ENCODE results near the gene UTF1. TPM values are rescaled to one million over a fixed set of nuclear protein-coding genes. Genes with fewer than 3 reads are reported as not detected.

Gene UTF1, protein sequence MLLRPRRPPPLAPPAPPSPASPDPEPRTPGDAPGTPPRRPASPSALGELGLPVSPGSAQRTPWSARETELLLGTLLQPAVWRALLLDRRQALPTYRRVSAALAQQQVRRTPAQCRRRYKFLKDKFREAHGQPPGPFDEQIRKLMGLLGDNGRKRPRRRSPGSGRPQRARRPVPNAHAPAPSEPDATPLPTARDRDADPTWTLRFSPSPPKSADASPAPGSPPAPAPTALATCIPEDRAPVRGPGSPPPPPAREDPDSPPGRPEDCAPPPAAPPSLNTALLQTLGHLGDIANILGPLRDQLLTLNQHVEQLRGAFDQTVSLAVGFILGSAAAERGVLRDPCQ
- total RNA-seq: not detected
- long read RNA-seq: 0 reads

DNA sequence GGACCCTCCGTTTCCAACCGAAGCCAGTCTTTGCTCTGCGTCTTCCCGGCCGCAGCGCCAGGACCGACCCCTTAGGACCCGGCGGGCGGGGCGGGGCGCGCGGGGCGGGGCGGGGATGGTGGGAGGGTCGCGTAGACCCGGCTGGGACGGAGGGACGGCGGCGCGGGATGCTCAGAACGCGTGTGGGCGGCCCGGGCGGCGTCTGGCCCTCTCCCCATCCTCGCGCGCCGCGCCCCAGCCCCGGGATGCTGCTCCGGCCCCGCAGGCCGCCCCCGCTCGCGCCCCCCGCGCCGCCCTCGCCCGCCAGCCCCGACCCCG lies at the start of gene UTF1:
TSS of gene UTF1 (plus strand) at position 174 of the 318 bp plus-strand sequence. CDS start at position 246, 72 bp downstream.
- no peak for DNase-seq (ENCODE audit: low spot score)

DNA sequence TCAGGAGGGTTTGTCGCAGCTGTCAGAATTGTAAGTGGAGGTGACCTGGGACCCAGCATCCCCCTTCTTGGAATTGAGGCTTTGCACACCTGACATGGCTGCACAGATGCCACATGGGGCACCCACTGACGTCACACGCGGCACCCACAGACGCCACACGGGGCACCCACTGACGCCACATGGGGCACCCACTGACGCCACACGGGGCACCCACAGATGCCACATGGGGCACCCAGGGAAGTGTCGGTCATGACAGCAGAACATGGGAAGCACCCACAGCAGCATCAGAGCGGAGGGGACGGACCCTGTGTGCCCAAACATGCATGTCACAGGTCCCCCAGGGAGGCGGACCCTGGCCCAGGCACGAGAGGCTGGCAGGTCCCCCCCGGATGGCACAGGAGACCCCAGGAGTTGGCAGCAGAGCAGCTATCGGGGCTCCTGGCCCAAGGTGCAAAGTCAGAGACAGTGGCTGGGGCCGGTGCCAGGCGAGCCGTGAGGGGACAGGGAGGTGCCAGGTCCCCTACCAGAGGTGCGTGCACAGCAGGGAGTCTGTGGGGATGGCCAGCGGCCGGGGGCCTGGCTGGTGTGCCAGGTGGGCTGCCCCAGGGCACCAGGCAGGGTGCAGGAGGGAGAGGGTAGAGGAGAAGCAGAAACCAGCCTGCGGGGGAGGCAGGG lies 48.9 kb upstream of the UTF1 start:
- DNase-seq (ENCODE audit: low spot score): no peak

DNA sequence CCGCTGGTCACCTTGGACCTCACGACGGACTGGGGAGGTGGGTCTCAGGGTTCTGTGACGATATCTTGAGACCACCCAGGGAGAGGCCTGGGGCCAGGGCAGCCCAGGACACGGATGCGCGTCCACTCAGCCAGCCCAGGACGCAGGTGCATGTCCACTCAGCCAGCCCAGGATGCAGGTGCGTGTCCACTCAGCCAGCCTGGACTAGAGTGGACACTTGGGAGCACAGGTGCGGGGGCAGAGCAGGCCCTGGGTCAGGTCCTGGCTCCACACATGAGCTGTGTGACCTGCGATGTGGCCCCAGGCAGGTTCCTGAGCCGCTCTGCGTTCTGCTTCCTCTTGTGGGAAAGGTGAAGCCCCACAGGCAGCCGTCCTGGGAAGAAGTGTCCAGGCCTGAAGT lies 47.8 kb upstream of the UTF1 start:
- no peak for DNase-seq (ENCODE audit: low spot score)

DNA sequence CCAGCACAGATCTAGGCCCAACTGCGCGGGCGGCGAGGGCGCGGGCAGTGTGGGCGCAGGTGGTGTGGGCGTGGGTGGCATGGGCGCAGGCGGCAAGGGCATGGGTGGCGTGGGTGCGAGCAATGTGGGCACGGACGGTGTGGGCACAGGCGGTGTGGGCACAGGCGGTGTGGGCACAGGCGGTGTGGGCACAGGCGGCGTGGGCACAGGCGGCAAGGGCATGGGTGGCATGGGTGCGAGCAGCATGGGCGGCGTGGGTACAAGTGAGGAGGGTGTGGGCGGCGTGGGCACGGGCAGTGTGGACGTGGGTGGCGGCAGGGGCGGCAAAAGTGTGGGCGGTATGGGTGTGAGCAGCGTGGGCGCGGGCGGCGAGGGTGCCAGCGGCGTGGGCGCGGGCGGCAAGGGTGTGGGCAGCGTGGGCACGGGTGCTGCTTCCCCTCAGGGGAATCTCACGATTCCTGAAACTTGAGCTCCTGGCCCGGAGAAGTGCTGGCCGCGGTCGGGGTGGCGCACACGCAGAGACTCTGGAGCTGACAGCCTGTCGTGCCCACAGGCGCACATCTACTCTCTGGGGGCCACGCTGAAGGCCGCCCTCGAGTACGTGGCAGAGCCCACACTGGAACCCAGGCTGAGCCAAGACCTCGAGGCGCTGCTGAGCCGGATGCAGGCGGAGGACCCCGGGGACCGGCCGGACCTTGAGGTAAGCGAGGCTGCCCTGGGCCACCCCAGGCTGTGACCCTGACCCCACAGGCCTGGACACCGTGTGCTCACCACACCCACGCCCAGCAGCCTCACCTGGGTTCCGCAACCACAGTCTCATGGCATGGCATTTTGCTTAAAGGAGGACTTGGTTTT lies 47.0 kb upstream of the UTF1 start:
- no peak for DNase-seq (ENCODE audit: low spot score)

DNA sequence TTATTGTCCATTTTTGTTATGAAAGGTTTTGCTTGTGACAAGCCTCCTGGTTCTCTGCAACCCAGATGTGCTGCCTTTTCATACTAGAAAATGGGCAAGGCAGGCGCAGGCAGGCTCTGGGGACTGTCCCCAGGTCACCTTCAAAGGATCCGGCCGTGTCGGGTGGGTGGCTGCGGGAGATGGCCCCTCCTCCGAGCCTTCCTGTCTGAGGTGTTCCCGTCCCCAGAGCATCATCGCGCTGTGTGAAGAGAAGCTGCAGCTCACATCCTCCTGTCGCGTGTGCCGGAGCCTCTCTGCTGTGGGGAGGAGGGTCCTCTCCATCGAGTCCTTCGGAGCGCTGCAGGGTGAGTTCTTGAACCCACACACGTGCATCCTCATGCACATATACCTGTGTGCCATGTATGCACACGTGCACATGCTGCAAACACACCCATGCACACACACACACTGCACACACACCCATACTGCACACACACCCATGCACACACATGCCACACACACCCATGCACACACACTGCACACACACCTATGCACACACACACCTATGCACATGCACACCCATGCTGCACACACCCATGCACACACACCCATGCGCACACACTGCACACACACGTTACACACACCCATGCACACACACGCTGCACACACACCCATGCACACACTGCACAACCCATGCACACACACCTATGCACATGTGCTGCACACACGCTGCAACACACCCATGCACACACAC lies 46.2 kb upstream of the UTF1 start:
- no peak for DNase-seq (ENCODE audit: low spot score)

DNA sequence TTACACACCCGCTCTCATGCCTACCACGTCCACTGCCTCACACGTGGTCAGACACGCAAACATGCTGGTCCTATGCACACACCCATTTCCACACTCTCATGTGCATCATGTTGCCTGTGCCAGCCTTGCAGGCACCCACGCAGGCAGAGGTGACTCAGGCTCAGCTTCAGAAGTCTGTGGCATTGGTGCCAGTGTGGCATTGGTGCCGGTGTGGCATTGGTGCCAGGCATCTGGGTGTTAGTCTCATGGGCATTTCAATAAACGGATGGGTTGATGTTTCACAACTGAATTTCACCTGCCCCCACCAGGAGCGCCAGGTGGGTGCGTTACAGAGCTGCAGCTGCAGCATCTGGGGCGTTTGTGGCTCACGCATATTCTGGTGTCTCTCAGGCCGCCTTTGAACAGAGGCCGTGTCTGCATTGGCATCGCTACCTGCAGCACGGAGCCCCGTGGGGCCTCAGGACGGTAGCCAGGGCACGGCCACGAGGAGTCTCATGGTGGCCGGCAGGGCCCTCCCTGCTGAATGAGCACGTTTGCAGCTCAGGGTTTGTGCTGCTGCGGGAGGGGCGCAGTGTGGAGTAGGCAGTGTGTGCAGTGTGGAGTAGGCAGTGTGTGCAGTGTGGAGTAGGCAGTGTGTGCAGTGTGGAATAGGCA lies 45.3 kb upstream of the UTF1 start:
- DNase-seq (ENCODE audit: low spot score): no peak

DNA sequence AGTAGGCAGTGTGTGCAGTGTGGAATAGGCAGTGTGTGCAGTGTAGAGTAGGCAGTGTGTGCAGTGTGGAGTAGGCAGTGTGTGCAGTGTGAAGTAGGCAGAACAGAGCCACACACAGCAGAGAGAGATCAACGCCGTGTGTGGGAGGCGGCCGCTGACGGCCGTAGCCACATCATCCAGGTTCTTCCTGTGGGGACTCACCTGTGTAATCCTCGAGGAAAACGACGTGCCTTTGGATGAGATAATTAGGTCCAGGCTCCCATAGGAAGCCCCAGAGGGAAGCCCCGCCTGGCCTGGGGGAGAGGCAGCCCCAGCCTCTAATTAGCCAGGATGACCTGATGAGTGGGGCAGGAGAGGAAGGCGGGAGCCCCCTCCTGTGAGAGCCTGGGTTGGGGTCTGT lies 44.6 kb upstream of the UTF1 start:
- no peak for DNase-seq (ENCODE audit: low spot score)

DNA sequence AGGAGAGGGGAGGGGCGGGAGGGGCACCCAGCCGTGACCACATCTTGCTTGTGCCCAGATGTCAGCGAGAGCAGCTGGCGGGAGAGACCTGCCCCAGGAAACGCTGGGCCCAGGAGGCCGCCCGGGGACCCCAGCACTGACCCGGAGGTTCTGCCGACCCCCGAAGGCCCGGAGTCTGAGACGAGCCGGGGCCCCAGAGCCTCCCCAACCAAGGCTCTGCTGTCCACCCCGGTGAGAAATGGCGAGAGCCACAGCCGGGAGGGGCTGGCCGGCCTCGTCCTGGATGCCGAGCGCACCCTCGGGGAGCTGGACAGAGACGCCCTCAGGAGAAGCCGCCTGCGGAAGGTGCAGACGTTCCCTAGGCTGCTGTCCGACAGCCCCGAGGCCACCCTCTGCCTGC lies 44.1 kb upstream of the UTF1 start:
- no peak for DNase-seq (ENCODE audit: low spot score)

DNA sequence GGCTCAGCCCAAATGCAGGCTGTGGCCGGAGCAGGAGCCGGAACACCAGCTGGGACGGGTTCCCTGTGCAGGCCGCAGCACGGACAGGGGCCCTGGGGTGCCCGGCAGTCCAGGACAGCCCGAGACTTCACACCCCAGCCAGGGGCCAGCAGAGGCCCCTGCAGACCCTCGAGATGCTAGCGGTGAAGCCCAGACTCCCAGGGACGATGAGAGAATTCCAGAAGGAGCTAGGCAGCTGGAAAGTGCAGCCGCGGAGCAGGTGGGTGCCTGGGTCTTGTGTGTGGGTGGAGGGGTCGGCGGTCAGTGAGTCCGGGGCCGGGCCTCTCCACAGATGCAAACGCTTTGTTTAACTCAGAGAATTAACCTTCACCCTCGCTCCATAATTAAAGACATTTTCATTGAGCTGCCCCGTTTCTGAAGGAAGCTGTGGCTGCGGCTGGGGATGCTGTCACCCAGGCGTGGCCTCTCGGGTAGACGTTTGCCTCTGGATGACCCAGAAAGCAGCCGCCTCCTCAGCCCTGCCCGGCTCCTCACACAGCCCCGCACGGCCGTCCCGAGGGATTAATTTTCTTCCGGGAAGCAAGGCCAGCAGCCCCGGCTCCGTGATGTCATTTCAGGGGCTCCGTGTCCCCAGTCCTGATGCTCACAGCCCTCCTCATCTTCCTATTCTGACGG lies 43.5 kb upstream of the UTF1 start:
- DNase-seq (ENCODE audit: low spot score): no peak

DNA sequence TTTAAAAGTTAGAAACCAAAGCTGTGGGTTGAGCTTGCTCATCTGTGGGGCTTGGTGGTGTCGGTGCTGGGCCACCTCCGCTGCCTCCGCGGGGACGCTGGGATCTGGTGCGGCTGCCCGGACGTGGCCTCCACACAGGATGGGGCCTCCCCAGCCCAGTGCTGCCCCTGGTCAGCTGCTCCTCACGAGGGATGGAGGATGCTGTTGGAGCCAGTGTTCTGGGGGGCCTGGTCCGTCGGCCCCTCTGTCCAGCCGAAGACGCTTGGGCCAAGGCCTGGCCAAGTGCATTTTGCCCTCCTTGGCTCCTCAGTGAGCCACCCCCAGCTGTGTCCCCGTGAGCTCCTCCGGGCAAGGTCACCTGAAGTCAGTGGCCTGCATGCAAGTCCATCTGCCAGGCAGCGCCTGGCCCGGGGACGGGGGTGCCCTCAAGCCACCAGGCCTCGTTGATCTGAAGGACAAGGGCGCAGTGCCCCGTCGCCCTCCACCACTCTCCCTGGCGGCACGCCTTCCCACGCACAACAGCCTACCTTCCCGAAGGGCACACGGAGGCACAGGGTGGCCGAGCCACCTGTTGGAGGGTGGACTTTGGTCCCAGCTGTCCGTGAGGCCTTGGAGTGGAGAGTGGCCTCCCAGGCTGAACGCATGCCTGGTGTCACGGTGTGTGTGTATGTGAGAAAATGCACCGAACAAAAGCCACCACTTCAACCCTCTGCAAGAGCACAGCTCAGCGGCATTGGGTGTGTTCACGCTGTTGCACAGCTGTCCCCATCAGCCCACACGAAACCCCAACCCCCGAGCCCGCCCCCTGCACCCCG lies 42.7 kb upstream of the UTF1 start:
- no peak for DNase-seq (ENCODE audit: low spot score)

DNA sequence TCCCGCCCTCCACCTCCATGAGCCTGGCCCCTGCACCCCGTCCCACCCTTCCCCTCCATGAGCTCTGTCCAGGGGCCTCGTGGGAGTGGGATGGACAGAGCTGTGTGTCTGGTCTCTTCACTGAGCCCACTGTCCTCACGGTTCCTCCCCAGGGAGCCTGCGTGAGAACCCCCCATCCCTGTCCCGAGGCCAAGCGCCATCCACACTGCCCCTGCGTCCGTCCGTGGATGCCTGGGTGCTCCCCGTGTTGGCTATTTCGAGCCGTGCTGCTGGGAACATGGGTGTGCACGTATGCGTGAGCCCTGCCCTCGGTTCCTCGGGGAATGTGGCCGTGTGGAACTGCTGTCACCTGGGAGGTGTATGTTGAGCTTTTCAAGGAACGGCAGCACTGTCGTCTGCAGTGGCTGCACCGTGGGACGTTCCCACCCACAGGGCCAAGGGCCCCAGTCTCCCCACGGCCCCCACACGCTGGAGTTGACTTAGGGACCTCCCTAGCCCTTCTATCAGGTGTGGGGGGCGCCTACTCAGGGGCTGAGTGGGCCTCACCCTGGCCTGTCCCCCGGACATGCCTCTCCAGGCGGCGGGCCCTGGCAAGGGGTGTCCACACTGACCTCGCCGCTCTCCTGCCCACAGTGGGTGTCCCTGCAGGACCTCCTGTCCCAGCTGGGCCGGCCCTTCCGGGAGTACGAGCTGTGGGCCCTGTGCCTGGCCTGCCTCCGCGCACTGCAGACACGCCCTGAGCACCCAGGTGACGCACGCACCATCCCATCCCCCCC lies 41.9 kb upstream of the UTF1 start:
- no peak for DNase-seq (ENCODE audit: low spot score)

DNA sequence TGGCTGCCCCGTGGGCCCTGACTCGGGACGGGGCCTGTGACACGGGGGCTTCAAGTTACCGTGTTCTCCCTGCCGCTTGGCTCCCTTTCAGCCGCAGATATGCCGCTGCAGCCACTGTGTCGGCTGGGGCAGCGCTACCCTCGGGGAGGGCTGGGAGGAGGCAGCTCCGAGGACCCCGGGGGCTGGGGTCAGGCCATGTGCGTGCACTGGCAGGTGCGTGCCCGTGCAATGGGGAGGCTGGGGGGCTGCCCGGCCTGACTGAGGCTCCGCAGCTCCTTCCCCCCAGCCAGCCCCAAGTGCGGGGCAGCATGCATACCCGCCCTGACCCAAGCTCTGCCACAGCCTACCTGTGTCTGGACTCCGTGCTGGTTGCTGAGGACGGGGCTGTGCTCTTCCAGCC lies 40.8 kb upstream of the UTF1 start:
- DNase-seq (ENCODE audit: low spot score): no peak

DNA sequence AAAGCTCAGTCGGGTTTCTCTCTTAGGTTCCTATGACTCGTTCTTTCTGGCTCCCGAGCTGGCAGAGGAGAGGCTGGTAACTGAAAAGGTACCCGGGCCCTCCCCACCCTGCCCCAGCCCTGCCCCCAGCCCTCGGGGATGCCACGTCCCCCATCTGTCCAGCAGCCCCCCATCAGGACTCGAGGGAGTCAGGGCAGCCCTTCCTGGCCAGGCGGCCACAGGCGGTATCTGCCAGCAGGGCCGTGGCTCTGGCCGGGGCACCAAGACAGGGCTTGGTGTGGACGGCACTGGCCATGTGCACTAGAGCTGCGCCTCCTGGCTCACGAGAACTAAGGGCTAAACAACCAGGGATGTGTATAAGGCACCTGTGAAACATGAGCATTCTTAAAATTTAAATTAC lies 40.3 kb upstream of the UTF1 start:
- DNase-seq (ENCODE audit: low spot score): no peak

DNA sequence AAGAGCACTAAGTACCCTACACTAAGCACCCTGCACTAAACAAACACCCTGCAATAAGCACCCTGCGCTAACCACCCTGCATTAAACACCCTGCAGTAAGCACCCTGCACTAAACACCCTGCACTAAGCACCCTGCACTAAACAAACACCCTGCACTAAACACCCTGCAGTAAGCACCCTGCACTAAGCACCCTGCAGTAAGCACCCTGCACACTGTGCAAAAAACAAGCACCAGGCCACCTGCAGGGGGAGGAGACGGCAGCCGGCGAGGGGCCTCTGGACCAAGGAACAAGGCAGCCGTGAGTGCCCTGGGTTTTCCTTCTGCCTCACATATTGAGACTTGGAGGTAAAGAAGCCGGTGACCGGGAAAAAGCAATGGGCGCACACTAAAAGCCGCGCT lies 39.8 kb upstream of the UTF1 start:
- no peak for DNase-seq (ENCODE audit: low spot score)

DNA sequence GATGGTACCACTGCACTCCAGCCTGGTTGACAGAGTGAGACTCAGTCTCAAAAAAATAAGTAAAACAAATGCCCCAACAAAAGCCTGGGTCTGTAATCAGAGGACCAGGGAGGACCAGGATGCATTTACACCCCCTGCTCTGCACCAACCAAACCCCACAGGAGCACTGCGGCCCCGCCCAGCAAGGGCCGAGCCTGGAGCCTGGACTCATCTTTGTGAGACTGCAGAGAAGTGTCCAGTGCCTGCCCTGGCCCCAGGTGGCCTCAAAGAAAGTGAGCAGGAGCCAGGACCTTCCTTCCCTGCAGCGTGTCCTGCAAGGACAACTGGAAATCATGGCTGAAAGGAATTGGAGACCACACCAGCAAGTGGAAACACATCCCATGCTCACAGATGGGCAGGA lies 38.4 kb upstream of the UTF1 start:
- no peak for DNase-seq (ENCODE audit: low spot score)

DNA sequence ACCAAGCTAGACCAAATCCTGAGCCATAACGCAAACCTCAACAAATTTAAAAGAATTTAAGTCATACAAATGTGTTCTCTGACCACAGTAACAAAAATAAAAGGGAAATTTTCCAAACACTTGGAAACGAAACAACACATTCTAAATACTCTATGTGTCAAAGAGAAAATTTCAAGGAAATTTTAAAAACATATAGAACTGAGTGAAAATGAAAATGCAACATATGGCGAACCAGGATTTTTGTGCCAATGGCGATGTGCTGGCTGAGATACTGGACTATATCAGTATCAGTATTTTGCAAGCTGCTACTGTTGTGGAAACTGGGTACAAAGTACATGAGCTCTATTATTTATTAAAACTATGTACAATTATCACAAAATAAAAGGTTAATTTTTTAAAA lies 35.9 kb upstream of the UTF1 start:
- no peak for DNase-seq (ENCODE audit: low spot score)

DNA sequence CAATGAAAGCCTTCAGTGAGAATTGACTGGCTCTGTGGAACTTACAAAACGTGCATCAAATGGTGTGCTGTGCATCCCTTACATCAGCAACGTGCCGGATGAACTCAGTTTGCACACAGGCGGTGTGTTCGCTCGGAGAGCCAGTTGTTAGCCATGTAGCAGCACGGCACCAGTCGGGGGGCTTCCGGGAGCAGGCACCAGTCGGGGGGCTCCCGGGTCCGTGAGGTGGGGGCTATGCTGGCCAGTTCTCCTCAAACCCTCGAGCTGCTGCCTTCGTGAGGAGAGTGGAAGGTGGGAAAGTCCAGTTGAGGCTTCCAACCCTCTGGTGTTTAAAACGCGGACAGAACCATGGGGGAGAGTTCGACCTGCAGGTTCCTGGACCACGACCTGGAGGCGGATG lies 34.9 kb upstream of the UTF1 start:
- DNase-seq (ENCODE audit: low spot score): no peak

DNA sequence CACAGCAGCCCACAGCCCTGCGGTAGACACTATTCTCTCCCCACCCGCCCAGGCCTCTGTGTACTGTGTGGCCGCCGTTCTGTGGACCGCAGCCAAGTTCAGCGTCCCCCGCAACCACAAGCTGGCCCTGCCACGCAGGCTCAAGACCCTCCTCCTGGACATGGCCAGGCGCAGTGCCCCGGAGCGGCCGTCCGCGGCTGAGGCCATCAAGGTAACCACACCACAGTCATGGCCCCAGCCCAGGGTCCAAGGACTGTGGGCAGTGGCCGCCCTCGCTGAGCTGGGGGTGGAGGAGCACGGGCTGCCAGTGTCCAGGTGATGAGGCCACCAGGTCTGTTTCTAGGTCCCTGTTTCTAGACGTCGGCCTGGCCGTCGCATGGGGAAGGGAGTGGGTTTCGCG lies 34.4 kb upstream of the UTF1 start:
- no peak for DNase-seq (ENCODE audit: low spot score)

Measured in mesenteric fat pad (tissue), 1 donor.